GM21447 (cell line): ENCODE data around the gene CPA2.
"Not testable (repeated sequence)": the region's sequence is repeated elsewhere in the genome, so short reads cannot be mapped to it uniquely, and the experiment has no call there.

Experiments
- ATAC-seq: cut with Tn5 transposase; IDR thresholded peaks from one replicate; pipeline ENCODE4 v1.9.1; 2021; ENCODE audit not compliant: unreplicated experiment

Gene CPA2

DNA sequence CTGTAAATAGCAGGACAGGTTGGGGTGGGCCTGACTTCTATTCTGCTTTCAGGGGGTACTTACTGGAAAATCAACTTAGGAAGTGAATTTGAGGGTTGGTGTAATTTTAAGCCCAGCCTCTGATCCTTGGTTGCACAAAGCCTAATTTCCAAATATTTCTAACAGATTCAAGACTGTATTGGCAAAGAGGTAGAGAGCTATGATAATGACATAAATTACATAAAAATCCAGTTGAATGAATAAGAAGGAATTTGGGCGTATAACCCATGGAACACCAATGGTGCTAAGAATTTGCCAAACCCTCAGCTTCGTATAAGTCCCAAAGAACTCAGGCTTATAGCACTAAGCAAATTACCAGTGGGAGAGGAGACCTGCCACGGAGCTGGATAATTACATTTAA, 38.2 kb downstream of the CPA2 start:
- no peak for ATAC-seq

DNA sequence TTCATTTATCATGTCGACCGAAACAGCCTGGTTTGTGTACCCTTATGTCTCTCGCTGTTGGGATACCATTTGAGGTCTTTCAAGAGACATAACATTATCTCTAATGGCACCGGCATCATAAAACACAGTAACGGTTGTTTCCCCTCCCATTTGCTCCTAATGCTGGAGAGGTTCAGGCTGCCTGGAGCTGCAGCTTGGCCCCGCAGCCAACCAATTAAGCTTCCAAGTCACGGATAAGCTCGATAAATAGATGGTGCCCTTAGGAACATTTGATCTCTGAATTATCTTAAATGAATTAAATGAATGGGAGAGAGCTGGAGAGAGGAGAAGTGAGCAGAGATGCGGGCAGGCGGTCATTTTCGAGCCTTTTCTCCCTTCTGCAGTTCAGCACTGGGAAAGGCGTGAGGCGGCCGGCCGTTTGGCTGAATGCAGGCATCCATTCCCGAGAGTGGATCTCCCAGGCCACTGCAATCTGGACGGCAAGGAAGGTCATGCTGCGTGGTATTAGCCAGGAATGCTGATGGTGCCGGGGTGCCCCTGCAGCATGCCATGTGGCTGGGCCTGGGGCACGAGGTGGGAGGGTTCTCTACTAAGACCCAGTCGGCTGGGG, 38.9 kb downstream of the CPA2 start:
- ATAC-seq: no peak

DNA sequence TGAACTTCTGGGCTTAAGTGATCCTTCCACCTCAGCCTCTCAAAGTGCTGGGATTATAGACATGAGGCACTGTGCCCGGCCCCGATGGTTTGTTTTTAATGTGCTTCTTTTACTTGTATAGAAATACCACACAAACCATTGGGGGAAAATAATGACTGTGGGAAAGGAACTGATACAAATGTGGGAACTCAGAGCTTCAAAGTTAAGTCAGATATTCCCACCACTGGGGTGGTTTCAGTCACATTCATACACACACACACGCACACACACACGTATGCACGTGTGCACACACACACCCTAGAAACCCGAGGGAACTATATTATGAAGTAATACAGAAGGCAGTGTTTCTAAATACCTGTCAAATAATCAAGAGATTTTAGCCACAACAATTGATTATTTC, 43.3 kb downstream of the CPA2 start:
- no peak for ATAC-seq

DNA sequence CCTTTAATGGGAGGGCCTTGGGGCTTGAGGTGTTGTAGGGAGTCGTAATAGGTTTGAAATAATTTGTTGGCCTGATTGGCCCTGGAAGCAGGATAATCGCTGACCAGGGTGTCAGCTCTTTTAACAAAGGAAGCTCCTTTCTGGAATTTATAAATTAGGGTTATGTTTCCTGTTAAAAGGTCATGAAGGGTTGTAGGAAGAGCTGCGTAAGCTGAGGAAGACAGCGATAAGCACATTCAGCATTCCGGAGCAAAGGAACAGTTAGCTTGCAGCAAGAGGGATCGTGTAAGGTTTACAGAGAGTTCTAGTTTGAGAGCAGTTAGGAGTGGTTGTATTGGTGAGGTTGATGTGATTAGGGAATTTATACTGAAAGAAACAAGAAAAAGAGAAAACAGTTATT, 47.6 kb downstream of the CPA2 start:
- no peak for ATAC-seq

DNA sequence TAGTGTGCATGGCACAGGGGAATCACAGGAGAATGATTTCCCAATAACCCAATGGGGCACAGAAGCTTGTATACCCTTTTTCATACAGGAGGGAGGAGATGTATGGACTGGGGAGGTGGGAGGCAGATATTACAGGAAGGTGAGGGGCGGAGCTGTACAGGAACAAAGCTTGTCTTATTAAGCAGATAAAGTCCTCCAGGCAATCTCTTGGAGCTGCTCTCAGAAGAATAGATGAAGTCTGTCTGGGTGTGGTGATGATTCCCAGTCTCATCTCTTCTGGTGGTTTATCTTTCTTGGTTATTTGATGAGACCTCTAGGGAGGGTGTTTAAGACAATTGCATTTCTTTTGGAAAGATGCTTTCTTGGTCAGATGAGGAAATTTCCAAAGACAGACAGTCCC, 52.9 kb downstream of the CPA2 start:
- no peak for ATAC-seq

DNA sequence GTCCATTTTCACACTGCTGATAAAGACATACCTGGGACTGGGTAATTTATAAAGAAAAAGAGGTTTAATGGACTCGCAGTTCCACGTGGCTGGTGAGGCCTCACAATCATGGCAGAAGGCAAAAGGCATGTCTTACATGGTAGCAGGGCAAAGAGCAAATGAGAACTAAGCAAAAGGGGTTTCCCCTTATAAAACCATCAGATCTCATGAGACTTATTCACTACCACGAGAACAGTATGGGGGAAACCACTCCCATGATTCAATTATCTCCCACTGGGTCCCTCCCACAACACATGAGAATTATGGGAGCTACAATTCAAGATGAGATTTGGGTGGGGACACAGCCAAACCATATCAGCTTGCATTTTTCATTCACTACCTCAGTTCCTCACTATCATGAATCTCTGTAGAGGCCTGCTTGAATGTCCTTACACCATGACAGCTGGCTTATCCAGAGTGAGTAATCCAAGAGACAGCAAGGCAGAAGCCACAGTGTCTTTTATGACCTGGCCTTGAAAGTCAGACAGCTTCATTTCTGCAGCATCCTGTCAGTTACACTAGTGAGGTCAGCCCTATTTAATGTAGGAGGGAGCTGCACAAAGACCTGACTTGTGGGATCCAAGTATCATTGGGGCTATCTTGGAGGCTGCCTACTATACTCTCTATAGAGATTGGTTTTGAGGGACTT, 55.0 kb downstream of the CPA2 start:
- ATAC-seq: not testable (repeated sequence)

DNA sequence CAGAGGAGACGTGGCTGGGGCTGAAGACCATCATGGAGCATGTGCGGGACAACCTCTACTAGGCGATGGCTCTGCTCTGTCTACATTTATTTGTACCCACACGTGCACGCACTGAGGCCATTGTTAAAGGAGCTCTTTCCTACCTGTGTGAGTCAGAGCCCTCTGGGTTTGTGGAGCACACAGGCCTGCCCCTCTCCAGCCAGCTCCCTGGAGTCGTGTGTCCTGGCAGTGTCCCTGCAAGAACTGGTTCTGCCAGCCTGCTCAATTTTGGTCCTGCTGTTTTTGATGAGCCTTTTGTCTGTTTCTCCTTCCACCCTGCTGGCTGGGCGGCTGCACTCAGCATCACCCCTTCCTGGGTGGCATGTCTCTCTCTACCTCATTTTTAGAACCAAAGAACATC, 56.0 kb downstream of the CPA2 start:
- no peak for ATAC-seq

DNA sequence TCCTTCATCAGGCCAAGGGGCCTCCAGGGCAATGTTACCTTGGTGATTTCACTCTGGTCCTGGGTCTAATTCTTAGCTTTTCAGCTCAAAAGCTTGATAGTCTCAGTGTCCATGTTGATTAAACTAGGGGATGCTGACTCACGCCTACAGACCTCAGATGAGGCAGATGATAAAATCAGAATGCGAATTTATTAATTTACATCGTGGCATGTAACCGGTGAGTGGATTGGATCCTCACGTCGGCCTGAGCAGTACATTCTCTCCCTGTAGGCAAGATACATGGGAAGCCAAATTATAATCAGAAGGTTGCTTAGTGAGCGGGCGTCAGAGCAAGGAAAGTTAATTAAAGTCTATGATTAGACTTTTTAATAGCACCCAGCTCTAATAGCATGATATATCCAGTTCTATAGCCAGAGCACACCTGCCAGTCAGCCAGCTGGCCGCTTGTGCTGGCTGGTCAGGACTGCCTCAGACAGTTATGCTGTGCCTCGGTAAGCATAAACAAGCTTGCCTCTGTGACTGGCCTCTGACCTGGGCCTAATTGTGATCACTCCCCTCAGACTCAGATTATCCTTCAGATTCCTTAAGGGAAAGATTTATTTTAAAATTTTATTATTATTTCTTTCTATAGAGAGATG, 57.8 kb downstream of the CPA2 start:
- ATAC-seq: no peak

DNA sequence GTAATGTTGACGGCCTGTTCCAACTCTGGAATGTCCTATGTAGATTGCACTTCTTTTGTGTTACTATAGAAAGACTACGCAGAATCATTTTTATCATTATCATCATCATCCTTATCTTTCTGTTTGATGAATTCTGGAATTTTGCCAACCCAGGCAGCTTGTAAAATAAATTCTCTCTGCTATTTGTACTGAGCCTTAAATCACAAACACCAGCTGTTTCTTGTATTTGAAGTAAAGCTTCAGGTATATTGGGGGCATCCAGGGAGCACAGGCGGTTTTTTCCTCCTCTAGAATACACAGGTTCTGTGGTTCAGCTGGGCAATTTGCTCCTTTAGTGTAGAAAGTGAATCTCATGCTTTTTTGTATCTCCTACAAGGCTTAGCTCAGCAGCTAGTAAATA, 63.0 kb downstream of the CPA2 start:
- ATAC-seq: no peak

DNA sequence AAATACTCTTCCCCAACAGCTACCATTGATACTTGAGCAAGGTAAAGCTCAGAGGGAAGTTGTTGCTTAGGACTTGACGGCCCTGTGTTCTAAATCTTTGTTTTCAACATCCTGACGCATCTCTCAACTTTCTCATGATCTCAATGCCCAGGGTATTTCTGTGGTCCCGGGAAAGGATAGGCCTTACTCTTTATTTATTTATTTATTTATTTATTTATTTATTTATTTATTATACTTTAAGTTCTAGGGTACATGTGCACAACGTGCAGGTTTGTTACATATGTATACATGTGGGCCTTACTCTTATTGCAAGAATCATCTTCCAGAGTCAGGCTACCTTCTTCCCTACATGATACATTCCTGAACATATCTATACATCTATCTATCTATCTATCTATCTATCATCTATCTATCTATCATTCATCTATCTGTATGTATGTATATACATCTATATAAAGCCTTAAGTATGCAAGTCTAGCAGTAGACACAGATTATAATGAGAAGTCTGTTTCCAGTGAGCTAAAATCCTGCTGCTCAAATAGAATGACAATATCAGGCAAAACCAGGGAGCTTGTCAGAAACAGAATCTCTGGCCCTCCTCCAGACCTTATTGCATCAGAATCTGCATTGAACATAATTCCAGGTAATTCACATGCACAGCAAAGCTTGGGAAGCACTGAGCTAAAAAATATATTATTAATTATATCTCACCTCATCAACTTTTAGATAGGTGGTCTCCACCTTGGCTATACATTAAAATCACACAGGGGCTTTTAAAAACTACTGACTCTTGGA, 65.8 kb downstream of the CPA2 start:
- ATAC-seq: no peak

DNA sequence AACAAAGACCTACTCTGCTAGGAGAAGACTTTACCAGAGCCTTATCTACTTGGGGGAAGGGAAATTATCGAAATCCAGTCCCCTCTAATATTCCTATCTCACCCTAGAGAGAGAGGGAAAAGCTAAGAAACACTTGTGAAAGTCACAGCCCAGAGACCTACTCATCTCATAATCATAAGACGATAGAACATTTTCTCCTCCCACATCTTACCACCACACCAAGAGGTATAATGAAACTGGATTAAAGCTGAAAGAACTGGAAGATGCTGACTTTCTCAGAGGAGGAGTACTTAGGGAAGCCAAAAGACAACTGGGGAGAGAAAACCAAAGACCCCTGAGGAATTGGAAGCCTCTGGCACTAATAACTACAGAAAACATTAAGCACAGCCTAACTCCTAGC, 67.2 kb downstream of the CPA2 start:
- ATAC-seq: no peak

DNA sequence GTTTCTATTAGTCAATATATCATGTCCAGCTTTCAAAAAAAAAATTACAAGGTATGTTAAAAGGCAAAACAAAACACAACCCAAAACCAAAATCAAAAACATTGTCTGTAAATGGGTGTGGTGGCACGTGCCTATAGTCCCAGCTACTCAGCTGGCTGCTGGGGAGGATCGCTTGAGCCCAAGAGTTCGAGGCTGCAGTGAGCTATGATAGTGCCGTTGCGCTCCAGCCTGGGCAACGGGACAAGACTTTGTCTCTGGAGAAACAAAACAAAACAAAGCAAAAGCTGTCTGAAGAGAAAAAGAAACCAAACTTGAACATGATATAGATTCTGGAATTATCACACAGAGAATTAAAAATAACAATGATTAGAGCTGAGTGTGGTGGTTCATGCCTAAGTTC, 67.6 kb downstream of the CPA2 start:
- ATAC-seq: no peak

DNA sequence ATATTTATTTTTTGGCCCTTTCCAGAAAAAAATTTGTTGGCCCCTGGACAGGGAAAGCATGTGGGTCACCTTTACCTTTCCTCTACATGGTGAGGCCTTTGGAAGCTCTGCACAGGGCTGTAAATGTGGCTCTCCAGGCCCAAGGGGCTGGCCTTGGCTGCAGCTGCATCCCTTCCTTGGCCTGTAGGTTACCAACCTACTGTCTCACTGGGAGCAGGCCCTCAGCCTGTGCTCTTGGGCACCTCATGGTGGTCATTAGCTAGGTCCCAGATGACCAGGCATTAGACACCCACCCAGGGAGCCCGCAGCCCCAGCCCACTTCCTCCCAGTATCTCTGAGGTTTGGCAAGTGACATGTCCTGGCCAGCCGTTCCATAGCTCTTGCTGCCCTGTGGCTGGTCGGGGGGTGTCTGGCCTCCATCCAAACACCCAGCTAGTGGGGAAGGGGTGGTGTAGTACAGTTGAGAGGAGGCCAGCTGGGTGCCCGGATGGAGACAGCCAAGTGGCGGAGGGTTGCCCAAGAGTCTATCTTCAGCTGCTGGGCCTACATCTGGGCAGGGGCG, 70.8 kb downstream of the CPA2 start:
- ATAC-seq: no peak

DNA sequence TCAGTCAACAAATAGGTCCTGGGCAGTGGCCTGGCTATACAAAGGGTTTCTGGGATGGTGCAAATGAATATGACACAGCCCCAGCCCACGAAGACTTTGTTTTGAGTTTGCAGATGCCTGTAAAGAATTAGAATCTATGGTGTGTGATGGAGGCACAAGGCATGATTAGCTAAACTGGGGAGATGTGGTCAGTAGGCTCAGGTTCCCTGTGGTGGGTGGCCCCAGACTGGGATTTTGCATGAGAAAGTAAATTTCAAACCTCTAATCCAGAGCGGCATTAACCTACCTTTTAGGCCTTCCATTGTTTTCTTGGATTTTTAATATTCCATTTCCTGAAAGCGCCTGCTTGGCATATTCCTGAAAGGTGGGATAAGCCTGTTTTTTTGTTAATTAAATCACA, 71.6 kb downstream of the CPA2 start:
- ATAC-seq: no peak
